H1 (cell line): ENCODE data around the gene HUWE1. TPM values are rescaled to one million over a fixed set of nuclear protein-coding genes. Genes with fewer than 3 reads are reported as not detected.

ENCODE experiments used
- CTCF ChIA-PET: fragments of 300-600 bp; sonication (Branson Sonifier 250); formaldehyde crosslinking; loops from one replicate; lab custom pipeline; 2021; ENCODE audit not compliant: partially characterized antibody; lab: Charles Lee
- POLR2A ChIA-PET: fragments of 300-600 bp; sonication (Branson Sonifier 250); formaldehyde crosslinking; loops from one replicate; lab custom pipeline; 2021; ENCODE audit warnings: inconsistent platforms; ENCODE audit not compliant: partially characterized antibody; lab: Charles Lee
- DNase-seq, 2 experiments: peaks; one replicate each; pipeline versions ENCODE4 v3.0.0 to v3.0.0-alpha.2; 2010 to 2022; ENCODE audit warnings: low spot score in 2 of 2, low read depth in 1 of 2, mixed read lengths in 1 of 2
- FAIRE-seq: peaks from 2 replicates; lab custom pipeline; 2011; peaks lifted over from hg19 to GRCh38; lab: Jason Lieb, UNC
- H2AFZ ChIP-seq: 2 replicates; pipeline ENCODE4 v1.8.1; 2012; ENCODE audit warnings: low read length, inconsistent platforms
- H2AK5ac ChIP-seq: 2 replicates; pipeline ENCODE4 v1.6.1; 2013; ENCODE audit warnings: low read depth, low read length
- H2BK120ac ChIP-seq: replicated peaks from 2 replicates; pipeline ENCODE3; 2013; ENCODE audit warnings: low read depth, low read length, inconsistent platforms
- H2BK12ac ChIP-seq: 2 replicates; pipeline ENCODE4 v1.6.1; 2013; ENCODE audit warnings: low read depth, low read length
- H2BK15ac ChIP-seq: 2 replicates; pipeline ENCODE4 v1.6.1; 2013; ENCODE audit warnings: low read length
- H2BK20ac ChIP-seq: 2 replicates; pipeline ENCODE4 v1.6.1; 2013; ENCODE audit warnings: low read length
- H2BK5ac ChIP-seq: 2 replicates; pipeline ENCODE4 v1.6.1; 2013; ENCODE audit warnings: low read depth, low read length
- H3K14ac ChIP-seq: 2 replicates; pipeline ENCODE4 v1.6.1; 2013; ENCODE audit warnings: inconsistent platforms; ENCODE audit not compliant: insufficient read length
- H3K18ac ChIP-seq: 2 replicates; pipeline ENCODE4 v1.6.1; 2013; ENCODE audit warnings: low read length; ENCODE audit errors: extremely low read depth
- H3K23ac ChIP-seq: 2 replicates; pipeline ENCODE4 v1.6.1; 2013; ENCODE audit warnings: inconsistent platforms; ENCODE audit not compliant: insufficient read length
- H3K23me2 ChIP-seq: 2 replicates; pipeline ENCODE4 v1.6.1; 2013; ENCODE audit warnings: low read depth, low read length
- H3K27ac ChIP-seq: 2 replicates; pipeline ENCODE4 v1.6.1; 2011; ENCODE audit warnings: low read depth, low read length, inconsistent platforms
- H3K27me3 ChIP-seq, 4 experiments: replicated peaks in 1 of 4; 1 replicate in 1 of 4; 2 replicates in 3 of 4; pipeline versions ENCODE4 v1.6.1 to v1.8.1; 2011 to 2013; ENCODE audit warnings: low read length in 3 of 4, mild to moderate bottlenecking in 3 of 4, inconsistent platforms in 2 of 4, mixed read lengths in 2 of 4, moderate library complexity in 1 of 4; ENCODE audit not compliant: control insufficient read depth in 3 of 4, insufficient read depth in 3 of 4; ENCODE audit errors: extremely low read depth in 1 of 4
- H3K36me3 ChIP-seq, 4 experiments: 2 replicates each; pipeline versions ENCODE4 v1.6.1 to v1.8.1; 2011 to 2013; ENCODE audit warnings: mild to moderate bottlenecking in 4 of 4, low read length in 3 of 4, moderate library complexity in 2 of 4, control low read depth in 1 of 4, inconsistent platforms in 1 of 4; ENCODE audit not compliant: insufficient read depth in 4 of 4, control insufficient read depth in 2 of 4
- H3K4ac ChIP-seq: replicated peaks from 2 replicates; pipeline ENCODE3; 2013; ENCODE audit warnings: low read length, low read depth, mixed read lengths, inconsistent platforms; ENCODE audit not compliant: insufficient read length
- H3K4me1 ChIP-seq, 4 experiments: replicated peaks in 1 of 4; 1 replicate in 1 of 4; 2 replicates in 3 of 4; pipeline versions ENCODE4 v1.6.1 to v1.8.1; 2011 to 2013; ENCODE audit warnings: low read length in 3 of 4, inconsistent platforms in 2 of 4, mixed read lengths in 1 of 4; ENCODE audit not compliant: insufficient read depth in 4 of 4, control insufficient read depth in 3 of 4
- H3K4me2 ChIP-seq, 2 experiments: 2 replicates each; pipeline versions ENCODE4 v1.6.1 to v1.8.1; 2011 to 2013; ENCODE audit warnings: low read depth in 2 of 2, low read length in 2 of 2, control low read depth in 1 of 2, inconsistent platforms in 1 of 2, mild to moderate bottlenecking in 1 of 2; ENCODE audit not compliant: insufficient read depth in 1 of 2
- H3K4me3 ChIP-seq, 4 experiments: fragments of 200-600, 300-600 bp in 1 of 4; sonication (generic), shearing (Covaris generic), sonication (Bioruptor Twin) in 1 of 4; 2 replicates each; pipeline versions ENCODE4 v1.5.1 to v1.8.1; 2011 to 2016; ENCODE audit warnings: low read length in 4 of 4, low read depth in 3 of 4, control low read depth in 2 of 4, inconsistent platforms in 2 of 4, mild to moderate bottlenecking in 2 of 4, mixed read lengths in 1 of 4, moderate library complexity in 1 of 4; ENCODE audit not compliant: insufficient read depth in 2 of 4; ENCODE audit errors: extremely low read depth in 1 of 4
- H3K56ac ChIP-seq: replicated peaks from 2 replicates; pipeline ENCODE3; 2013; ENCODE audit warnings: low read depth, mild to moderate bottlenecking, mixed read lengths, low read length, inconsistent platforms; ENCODE audit not compliant: insufficient read length
- H3K79me1 ChIP-seq: 2 replicates; pipeline ENCODE4 v1.6.1; 2013; ENCODE audit warnings: low read depth, low read length, control low read depth
- H3K79me2 ChIP-seq, 2 experiments: 2 replicates each; pipeline versions ENCODE4 v1.6.1 to v1.8.1; 2012 to 2013; ENCODE audit warnings: low read length in 2 of 2, mild to moderate bottlenecking in 2 of 2, inconsistent platforms in 1 of 2; ENCODE audit not compliant: insufficient read depth in 2 of 2, control insufficient read depth in 1 of 2
- H3K9ac ChIP-seq, 4 experiments: replicated peaks in 1 of 4; 1 replicate in 1 of 4; 2 replicates in 3 of 4; pipeline versions ENCODE4 v1.6.1 to v1.8.1; 2011 to 2013; ENCODE audit warnings: low read depth in 3 of 4, low read length in 3 of 4, control low read depth in 2 of 4, mild to moderate bottlenecking in 2 of 4, moderate library complexity in 2 of 4, inconsistent platforms in 1 of 4; ENCODE audit errors: extremely low read depth in 1 of 4
- H3K9me3 ChIP-seq, 2 experiments: 2 replicates each; pipeline versions ENCODE4 v1.6.1 to v1.8.1; 2012 to 2013; ENCODE audit warnings: mild to moderate bottlenecking in 2 of 2, moderate library complexity in 2 of 2, control low read depth in 1 of 2, inconsistent platforms in 1 of 2, low read depth in 1 of 2, low read length in 1 of 2, mixed read lengths in 1 of 2; ENCODE audit not compliant: insufficient read depth in 2 of 2
- H4K20me1 ChIP-seq, 2 experiments: replicated peaks in 1 of 2; 2 replicates each; pipeline versions ENCODE3 to v1.8.1; 2011 to 2013; ENCODE audit warnings: inconsistent platforms in 2 of 2, low read length in 2 of 2, mild to moderate bottlenecking in 1 of 2; ENCODE audit not compliant: insufficient read depth in 2 of 2, control insufficient read depth in 1 of 2
- H4K5ac ChIP-seq: 2 replicates; pipeline ENCODE4 v1.6.1; 2013; ENCODE audit warnings: low read length, low read depth, mixed read lengths, inconsistent platforms; ENCODE audit not compliant: insufficient read length
- H4K8ac ChIP-seq: 2 replicates; pipeline ENCODE4 v1.8.0; 2013; ENCODE audit warnings: mild to moderate bottlenecking, moderate library complexity, low read length, inconsistent platforms; ENCODE audit not compliant: insufficient read depth; ENCODE audit errors: extremely low read depth
- H4K91ac ChIP-seq: replicated peaks from 2 replicates; pipeline ENCODE3; 2013; ENCODE audit warnings: low read length, mixed read lengths, inconsistent platforms; ENCODE audit not compliant: insufficient read length
- MAFK ChIP-seq: IDR thresholded peaks from 2 replicates; pipeline ENCODE4 v1.6.1; 2012; ENCODE audit warnings: low read depth, mild to moderate bottlenecking, improper control_type of control experiment, low read length
- PHF8 ChIP-seq: fragments of 200-600 bp; sonication (generic); conservative IDR thresholded peaks from 2 replicates; pipeline ENCODE4 v1.7.1; 2012; ENCODE audit warnings: low read depth, mild to moderate bottlenecking, inconsistent platforms, low read length, moderate library complexity
- POLR2A ChIP-seq, 2 experiments: IDR thresholded peaks; 1 replicate in 1 of 2; 2 replicates in 1 of 2; pipeline ENCODE4 v1.6.1; 2011; ENCODE audit warnings: low read depth in 2 of 2, low read length in 2 of 2, mild to moderate bottlenecking in 2 of 2; ENCODE audit errors: control extremely low read depth in 1 of 2
- POLR2AphosphoS5 ChIP-seq: IDR thresholded peaks from 2 replicates; pipeline ENCODE4 v1.6.1; 2011; ENCODE audit warnings: low read depth, low read length
- SP2 ChIP-seq: IDR thresholded peaks from 2 replicates; pipeline ENCODE4 v1.6.1; 2012; ENCODE audit warnings: mild to moderate bottlenecking, low read length, inconsistent platforms
- SRF ChIP-seq: IDR thresholded peaks from 2 replicates; pipeline ENCODE4 v1.6.1; 2011; ENCODE audit warnings: mild to moderate bottlenecking, low read depth, low read length, moderate library complexity
- TAF1 ChIP-seq: IDR thresholded peaks from 2 replicates; pipeline ENCODE4 v1.6.1; 2011; ENCODE audit warnings: mild to moderate bottlenecking, low read depth, low read length
- WGBS, 2 experiments: shearing (Covaris generic) in 1 of 2; methylation state at CpG; one replicate each; pipeline versions ENCODE4 v1.1.6 to v1.1.7; 2013 to 2015; ENCODE audit warnings: low lambda C conversion rate in 2 of 2, mixed read lengths in 2 of 2, inconsistent platforms in 1 of 2, low coverage in 1 of 2, missing lambda C conversion rate in 1 of 2; ENCODE audit not compliant: insufficient replicate concordance in 2 of 2, insufficient coverage in 1 of 2, insufficient read length in 1 of 2; ENCODE audit errors: extremely low coverage in 1 of 2, missing lambda C conversion rate in 1 of 2; 5-methylcytosine and 5-hydroxymethylcytosine counted together
- polyA plus RNA-seq, 7 experiments: library from polyadenylated mRNA; depleted of rRNA in 3 of 7; stranded (reverse) in 5 of 7; unstranded in 2 of 7; fragments of >200 nt in 5 of 7; fragments of 200-250 nt in 2 of 7; gene quantifications; 1 replicate in 5 of 7; 2 replicates in 1 of 7; 4 replicates in 1 of 7; pipeline versions ENCODE4 v1.2.1 to v1.2.3, GENCODE V29; 2011 to 2013; ENCODE audit warnings: missing spikeins in 2 of 7, mixed read lengths in 2 of 7
- total RNA-seq: library from RNA; stranded (reverse); fragmentation: NEBNext Ultra II Directional; extraction: Animal tissue kit (Norgen Biotek cat#: 25700); gene quantifications from 2 replicates; pipeline ENCODE4 v1.2.1, GENCODE V29; 2021

HUWE1 gene
- total and polyA plus RNA-seq, 2 of the 8 experiments (the other 6 are each of a cell fraction or from before 2014, with no cell fraction given), result 114 to 252 TPM

DNA sequence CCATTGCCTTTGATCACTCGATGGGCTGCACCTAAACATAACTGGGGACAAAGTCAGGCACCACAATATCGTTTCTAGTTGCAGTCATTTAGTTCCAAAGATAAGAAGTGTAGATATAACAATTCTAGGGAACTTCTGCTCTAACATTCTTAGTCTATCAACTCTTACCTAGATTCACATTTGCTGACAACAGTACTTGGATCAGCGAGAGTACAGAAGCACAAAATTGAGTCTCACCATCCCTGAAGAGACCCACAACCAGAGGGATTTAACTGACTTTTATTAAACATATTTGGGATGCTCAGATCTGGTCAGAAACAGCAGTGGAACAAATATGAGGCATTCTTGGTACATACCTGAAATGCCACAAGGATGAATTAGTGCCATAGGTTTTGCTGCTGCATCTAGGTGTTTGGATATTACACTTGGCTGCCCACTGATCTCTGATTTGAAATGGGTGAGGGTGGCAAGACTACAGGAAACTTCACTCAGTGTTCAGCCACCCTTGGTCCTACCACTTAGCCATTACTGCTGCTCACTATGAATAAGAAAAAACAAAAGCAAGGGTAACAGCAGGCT, 28.9 kb upstream of the HUWE1 start:
- Histone ChIP-seq H3K36me3 (no peaks in the 10 kb centered on the region), H3K23me2 (no peaks in the 10 kb centered on the region)
- TF ChIP-seq PHF8 (no peak), SP2 (no peak), POLR2A (IDR thresholded peaks at IDR 0.05; ENCODE audit: control extremely low read depth in 1 of 2, low read depth in 2 of 2, low read length in 2 of 2) (no peak), MAFK (no peak), TAF1 (no peak), POLR2AphosphoS5 (no peak), SRF (no peak)
- TF ChIP-seq, all 59 proteins: peak for 0
- Histone ChIP-seq H3K4me3 (no peak overlapping the region), H4K5ac (no peak overlapping the region), H2BK5ac (no peak overlapping the region), H2BK20ac (no peak overlapping the region), H3K79me2 (no peaks in the 10 kb centered on the region), H3K27ac (no peak overlapping the region), H2AFZ (no peak overlapping the region), H3K4me1 (peaks cover 0 to 2% (median 0%) of the 10 kb centered on the region in 4 experiments; a peak in 1 of 7 replicates), H4K20me1 (no peaks in the 10 kb centered on the region), H3K18ac (no peak overlapping the region), H2BK120ac (no peak overlapping the region), H2BK12ac (no peak overlapping the region), H3K4ac (no peak overlapping the region), H3K14ac (no peak overlapping the region), H3K9me3 (no peaks in the 10 kb centered on the region), H3K27me3 (no peaks in the 10 kb centered on the region), H4K8ac (no peak overlapping the region), H2BK15ac (no peak overlapping the region), H4K91ac (no peak overlapping the region), H2AK5ac (no peak overlapping the region), H3K4me2 (no peak overlapping the region), H3K79me1 (no peaks in the 10 kb centered on the region), H3K23ac (no peak overlapping the region), H3K56ac (no peak overlapping the region), H3K9ac (no peak overlapping the region)
- WGBS, 2 experiments, result 85% methylated on average over 3 of the region's 3 CpGs; no CpG with 5 or more reads in 1 of the 2 experiments
- no peak for FAIRE-seq
- ChIA-PET CTCF (interaction anchor here (1.4 kb wide), 1 partner anchor 36 kb away, joined by 4 read pairs; no protein-coding TSS in a partner anchor), POLR2A (interaction anchor here (8.1 kb wide), 1 partner anchor 30 kb away, joined by 45 read pairs; the partner anchor contains the start of gene HUWE1)
- no peak for DNase-seq
